HG03575 (cell line): ENCODE data around the gene ZBTB21.
"Not testable (repeated sequence)": the region's sequence is repeated elsewhere in the genome, so short reads cannot be mapped to it uniquely, and the experiment has no call there.

ENCODE experiments used
- ATAC-seq: cut with Tn5 transposase; IDR thresholded peaks from one replicate; pipeline ENCODE4 v1.9.1; 2021; ENCODE audit not compliant: unreplicated experiment, insufficient number of reproducible peaks, low FRiP score; ENCODE audit errors: extremely low read depth

Gene ZBTB21

GRCh38 chr21:42003051-42003461 lies 7.1 kb downstream of the ZBTB21 start:
- ATAC-seq: no peak

DNA sequence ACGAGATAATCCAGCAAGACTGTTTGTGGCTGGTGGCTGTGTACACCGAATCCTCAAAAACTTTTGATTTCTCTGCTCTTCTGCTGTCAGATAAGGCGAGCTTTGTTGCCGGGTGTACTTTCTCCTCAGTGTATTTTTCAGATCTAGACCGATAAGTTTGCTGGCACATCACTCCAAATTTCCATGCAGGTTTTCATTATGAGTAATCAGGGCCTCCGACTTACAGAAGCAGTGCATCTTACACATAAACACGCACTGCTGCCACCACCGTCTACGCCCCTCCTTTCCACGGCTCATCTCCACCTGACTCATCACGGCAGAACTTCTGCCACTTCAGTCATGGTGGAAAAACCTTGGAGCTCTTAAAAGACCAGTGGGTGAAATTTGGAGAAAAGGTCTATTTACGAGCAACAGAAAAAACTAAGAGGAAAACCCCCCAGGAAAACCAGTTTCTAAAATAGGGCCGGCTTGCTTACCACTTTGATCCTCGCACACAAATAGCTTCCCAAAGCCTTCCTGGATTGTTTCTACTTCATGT lies 7.7 kb downstream of the ZBTB21 start:
- no peak for ATAC-seq

DNA sequence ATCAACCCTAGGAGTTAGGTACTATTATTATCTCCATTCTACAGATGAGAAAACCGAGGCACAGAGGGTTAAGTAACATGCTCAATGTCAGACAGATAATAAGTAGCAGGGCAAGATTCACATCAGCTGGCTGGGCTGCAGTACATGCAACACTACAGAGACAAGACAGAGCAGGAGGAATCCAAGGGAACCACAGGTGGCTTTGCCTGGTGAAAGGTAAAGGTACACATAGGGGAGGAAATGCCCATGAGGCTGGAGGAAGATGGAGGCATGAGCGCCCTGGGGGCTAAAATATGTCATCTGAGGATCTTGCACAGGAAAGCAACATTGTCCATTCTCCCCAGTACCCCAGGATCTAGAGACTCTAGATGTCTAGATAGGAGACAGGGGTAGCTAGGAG lies 8.4 kb downstream of the ZBTB21 start:
- ATAC-seq: no peak

- ATAC-seq: no peak
Measured at GRCh38 chr21:42000908-42001307, 9.3 kb downstream of the ZBTB21 start.

- ATAC-seq: no peak
Measured at GRCh38 chr21:41997657-41998056, 12.5 kb downstream of the ZBTB21 start.

DNA sequence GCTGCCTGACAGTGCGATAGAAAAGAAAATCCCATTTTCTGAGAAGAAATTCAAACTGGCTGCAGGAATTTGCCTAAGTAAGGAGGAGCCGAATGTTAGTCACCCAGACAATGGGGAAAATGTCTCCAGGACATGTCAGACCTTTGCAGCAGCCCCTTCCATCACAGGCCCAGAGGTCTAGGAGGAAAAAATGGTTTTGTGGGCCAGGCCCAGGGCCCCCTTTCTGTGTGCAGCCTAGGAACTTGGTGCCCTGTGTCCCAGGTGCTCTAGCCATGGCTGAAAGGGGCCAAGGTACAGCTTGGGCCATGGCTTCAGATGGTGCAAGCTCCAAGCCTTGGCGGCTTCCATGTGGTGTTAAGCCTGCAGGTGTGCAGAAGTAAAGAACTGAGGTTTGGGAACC lies 14.6 kb downstream of the ZBTB21 start:
- no peak for ATAC-seq

DNA sequence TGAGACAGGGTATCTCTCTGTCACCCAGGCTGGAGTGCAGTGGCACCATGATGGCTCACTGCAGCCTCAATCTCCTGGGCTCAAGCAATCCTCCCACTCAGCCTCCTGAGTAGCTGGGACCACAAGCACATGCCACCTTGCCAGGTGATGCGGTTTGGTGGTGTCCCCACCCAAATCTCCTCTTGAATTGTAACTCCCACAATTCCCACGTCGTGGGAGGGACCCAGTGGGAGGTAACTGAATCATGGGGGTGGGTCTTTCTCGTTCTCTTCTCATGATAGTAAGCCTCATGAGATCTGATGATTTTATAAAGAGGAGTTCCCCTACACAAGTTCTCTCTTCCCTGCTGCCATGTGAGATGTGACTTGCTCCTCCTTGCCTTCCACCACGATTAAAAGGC lies 15.5 kb downstream of the ZBTB21 start:
- not testable (repeated sequence) for ATAC-seq

GRCh38 chr21:41993744-41994143 lies 16.4 kb downstream of the ZBTB21 start:
- no peak for ATAC-seq

DNA sequence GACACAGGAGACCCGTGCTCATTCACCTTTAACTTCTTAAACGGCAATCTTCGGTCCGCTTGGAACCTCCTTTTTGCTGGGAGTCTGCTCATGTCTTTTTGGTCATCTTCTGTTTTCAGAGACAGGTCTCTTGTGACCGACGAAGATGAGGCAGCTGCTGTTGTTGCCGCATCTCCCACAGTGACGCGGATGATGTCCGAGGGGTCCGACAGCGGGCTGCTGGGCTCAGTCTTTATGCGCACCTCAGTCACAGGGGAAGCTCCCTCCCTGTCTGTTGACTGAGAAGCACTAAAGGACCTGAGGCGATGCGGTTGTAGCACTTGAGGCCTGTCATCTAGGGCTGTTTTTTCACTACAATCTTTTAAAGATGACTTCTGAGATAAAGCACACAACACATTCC lies 17.6 kb downstream of the ZBTB21 start:
- ATAC-seq: no peak

DNA sequence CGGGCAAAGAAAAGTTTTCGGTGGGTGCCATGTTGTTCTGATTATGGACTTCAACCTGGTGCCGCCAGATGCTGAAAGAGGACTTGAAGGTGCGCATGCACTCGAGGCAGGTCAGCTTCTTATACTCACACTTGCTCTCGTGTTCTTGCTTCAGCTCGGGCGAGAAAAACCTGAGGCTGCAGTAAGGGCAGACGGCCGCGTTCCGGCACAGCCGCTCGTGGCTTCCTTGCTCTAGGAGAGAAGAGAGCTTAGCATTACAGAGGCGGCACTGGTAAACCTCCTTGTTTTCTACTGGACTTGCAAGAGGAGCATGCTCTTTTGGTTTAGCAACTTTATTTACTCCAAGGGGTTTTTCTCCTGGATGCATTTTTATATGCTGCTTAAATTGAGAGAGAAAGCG lies 18.5 kb downstream of the ZBTB21 start:
- no peak for ATAC-seq

GRCh38 chr21:41989698-41990097 lies 20.5 kb downstream of the ZBTB21 start:
- no peak for ATAC-seq

DNA sequence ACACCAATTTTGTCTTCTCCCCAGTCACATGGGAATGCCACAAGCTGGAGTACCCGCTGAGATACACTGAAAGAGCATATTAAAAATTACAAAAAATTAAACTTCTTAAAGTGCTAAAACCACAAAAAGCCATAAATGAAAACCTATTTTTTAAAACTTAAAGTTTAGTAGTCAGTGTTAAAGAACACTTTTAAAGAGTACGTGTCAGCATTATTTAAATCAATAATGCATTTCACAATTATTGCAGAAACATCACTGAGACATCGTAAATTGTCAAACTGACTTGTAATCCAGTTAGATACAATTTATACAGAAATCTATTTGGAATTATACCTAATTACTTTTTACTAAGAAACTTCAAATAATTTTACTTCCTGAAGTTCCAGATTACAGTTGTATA lies 22.9 kb downstream of the ZBTB21 start:
- ATAC-seq: no peak

DNA sequence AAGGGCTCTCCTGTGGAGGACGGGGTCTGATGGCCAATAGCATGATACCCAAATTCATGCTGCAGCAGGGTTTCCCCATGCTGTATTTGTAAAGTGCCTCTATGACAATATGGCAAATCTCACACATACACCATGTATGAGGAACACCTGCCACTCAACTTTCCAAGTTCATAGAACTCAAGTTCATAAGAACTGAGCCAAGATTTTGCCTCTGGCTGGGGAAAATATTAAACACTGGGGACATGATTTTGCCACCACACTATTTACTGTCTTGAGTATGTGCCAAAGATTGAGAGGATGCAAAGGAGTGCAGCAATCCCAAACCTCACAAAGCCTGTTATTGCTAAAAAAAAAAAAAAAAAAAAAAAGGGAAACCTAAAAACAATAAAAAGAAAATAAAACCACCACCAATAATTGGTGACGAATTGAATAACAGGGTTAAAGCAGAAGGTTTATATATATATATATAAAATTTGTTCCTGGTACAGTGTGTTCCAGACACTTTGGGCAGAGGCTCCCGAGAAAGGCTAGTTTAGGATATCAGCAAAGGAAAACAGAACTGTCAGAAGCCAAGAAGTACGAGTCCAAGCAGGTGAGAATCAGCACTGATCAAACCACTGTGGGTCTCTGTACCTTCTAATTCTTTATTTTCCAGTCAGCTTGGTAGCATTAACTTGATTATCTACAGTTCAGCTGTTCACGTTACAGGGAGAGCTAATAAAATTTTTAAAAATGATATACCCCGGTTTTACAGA lies 24.3 kb downstream of the ZBTB21 start:
- ATAC-seq: no peak

DNA sequence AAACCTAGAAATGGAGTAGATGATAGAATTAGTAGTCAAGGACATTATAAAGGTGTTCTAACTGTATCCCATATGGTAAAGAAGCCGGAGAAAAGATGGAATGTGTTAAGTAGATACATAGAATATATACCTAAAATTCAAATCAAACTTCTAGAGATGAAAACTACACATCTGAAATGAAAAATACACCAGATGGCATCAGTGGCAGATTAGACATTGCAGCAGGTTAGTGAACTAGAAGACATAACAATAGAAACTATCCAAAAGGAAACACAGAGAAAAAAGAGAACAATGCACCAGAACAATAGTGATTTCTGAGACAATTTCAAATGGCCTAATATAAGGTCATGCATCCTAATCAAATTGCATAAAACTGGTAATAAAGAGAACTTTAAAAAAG lies 26.9 kb downstream of the ZBTB21 start:
- no peak for ATAC-seq

- no peak for ATAC-seq
Measured at GRCh38 chr21:41980561-41980960, 29.6 kb downstream of the ZBTB21 start.

DNA sequence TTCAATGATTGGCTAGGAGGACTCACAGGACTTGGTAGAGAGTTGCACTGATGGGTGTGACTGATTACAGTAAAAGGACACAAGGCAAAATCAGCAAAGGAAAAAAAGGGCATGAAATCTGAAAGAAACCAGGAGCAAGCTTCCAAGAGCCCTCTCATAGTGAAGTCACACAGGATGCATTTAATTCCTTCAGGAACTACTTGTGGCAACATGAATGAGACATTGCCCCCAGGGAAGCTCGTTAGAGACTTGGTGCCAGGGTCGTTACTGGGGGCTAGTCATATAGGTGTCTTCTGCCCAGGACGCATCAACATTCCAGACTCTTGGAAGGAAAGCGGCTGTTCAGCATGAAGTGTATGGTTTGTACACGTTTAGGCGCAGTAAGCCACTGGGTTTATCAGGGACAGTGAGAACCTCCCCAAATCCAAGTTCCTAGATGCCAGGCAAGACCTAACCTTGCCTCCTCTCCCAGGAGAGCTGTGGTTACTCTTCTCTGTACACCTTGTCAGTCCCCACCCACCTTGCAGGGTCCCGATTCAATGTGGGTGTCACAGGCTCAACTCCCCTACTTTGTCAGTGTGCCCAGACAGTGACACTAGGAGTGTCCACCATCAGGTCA lies 30.3 kb downstream of the ZBTB21 start:
- no peak for ATAC-seq

- no peak for ATAC-seq
Measured at GRCh38 chr21:41979335-41979734, 30.8 kb downstream of the ZBTB21 start.

- no peak for ATAC-seq
Measured at GRCh38 chr21:41977034-41977950, 32.9 kb downstream of the ZBTB21 start.

GRCh38 chr21:41976611-41977010 lies 33.5 kb downstream of the ZBTB21 start:
- ATAC-seq: no peak
